ENCODE data around the gene CLEC16A. TPM values are rescaled to one million over a fixed set of nuclear protein-coding genes. Genes with fewer than 3 reads are reported as not detected.

CLEC16A gene
- total RNA-seq, 1 donor from 2014 or later, result 35.9 TPM

GRCh38 chr16:11188801-11189740 is 244.7 kb downstream of the CLEC16A start:
- intact Hi-C loops (cut with micrococcal nuclease), result no loop called here
- DNase-seq, result no peak
- Mint-ChIP-seq H3K4me3 (no peak overlapping the region), H3K36me3 (ENCODE audit: low read depth) (peaks cover 2% of the 10 kb centered on the region), H3K4me1 (peaks cover 38% of the 10 kb centered on the region), H3K27me3 (no peaks in the 10 kb centered on the region), H3K27ac (peak overlapping the region; percentile 77), H3K9me3 (no peaks in the 10 kb centered on the region)

- DNase-seq, result no peak
- Mint-ChIP-seq H3K36me3 (ENCODE audit: low read depth) (no peaks in the 10 kb centered on the region), H3K9me3 (no peaks in the 10 kb centered on the region), H3K27ac (peak overlapping the region; percentile 36), H3K4me1 (peaks cover 46% of the 10 kb centered on the region), H3K4me3 (peak overlapping the region; percentile 22), H3K27me3 (no peaks in the 10 kb centered on the region)
- intact Hi-C loops (cut with micrococcal nuclease), result loop anchor here (5.0 kb wide), 1 partner anchor 36 kb away; no protein-coding TSS in a partner anchor
Observed at GRCh38 chr16:11190588-11191560, 246.5 kb downstream of the CLEC16A start.

GRCh38 chr16:11191665-11192064 is 247.3 kb downstream of the CLEC16A start:
- H3K9me3 Mint-ChIP-seq, result no peaks in the 10 kb centered on the region
- intact Hi-C loops (cut with micrococcal nuclease), result loop anchor here (5.0 kb wide), 1 partner anchor 36 kb away; no protein-coding TSS in a partner anchor
- peaks cover 47% of the 10 kb centered on the region for H3K4me1 Mint-ChIP-seq
- peak overlapping the region; percentile 64 for H3K27ac Mint-ChIP-seq
- H3K4me3 Mint-ChIP-seq, result no peak overlapping the region
- H3K36me3 Mint-ChIP-seq (ENCODE audit: low read depth), result peaks cover 3% of the 10 kb centered on the region
- no peaks in the 10 kb centered on the region for H3K27me3 Mint-ChIP-seq
- DNase-seq, result no peak

GRCh38 chr16:11193494-11193893 is 249.1 kb downstream of the CLEC16A start:
- H3K4me1 Mint-ChIP-seq, result peaks cover 60% of the 10 kb centered on the region

GRCh38 chr16:11194913-11195312 is 250.5 kb downstream of the CLEC16A start:
- no peak for DNase-seq
- Mint-ChIP-seq H3K4me3 (no peak overlapping the region), H3K9me3 (no peaks in the 10 kb centered on the region), H3K27ac (peak overlapping the region; percentile 73), H3K27me3 (no peaks in the 10 kb centered on the region), H3K36me3 (ENCODE audit: low read depth) (peaks cover 7% of the 10 kb centered on the region), H3K4me1 (peaks cover 62% of the 10 kb centered on the region)
- intact Hi-C loops (cut with micrococcal nuclease), result loop anchor here (5.0 kb wide), 1 partner anchor 32 kb away; no protein-coding TSS in a partner anchor

More at GRCh38 chr16:11193494-11193893, 249.1 kb downstream of the CLEC16A start:
- H3K27ac Mint-ChIP-seq, result peak overlapping the region; percentile 34
- no peak for DNase-seq
- H3K9me3 Mint-ChIP-seq, result no peaks in the 10 kb centered on the region
- no peaks in the 10 kb centered on the region for H3K27me3 Mint-ChIP-seq
- peaks cover 7% of the 10 kb centered on the region for H3K36me3 Mint-ChIP-seq (ENCODE audit: low read depth)
- H3K4me3 Mint-ChIP-seq, result no peak overlapping the region
- intact Hi-C loops (cut with micrococcal nuclease), result loop anchor here (5.0 kb wide), 1 partner anchor 34 kb away; no protein-coding TSS in a partner anchor

- H3K9me3 Mint-ChIP-seq, result no peaks in the 10 kb centered on the region
- no peak overlapping the region for H3K27ac Mint-ChIP-seq
- no peak for DNase-seq
- no peaks in the 10 kb centered on the region for H3K27me3 Mint-ChIP-seq
- no peak overlapping the region for H3K4me3 Mint-ChIP-seq
- peaks cover 7% of the 10 kb centered on the region for H3K36me3 Mint-ChIP-seq (ENCODE audit: low read depth)
- peaks cover 50% of the 10 kb centered on the region for H3K4me1 Mint-ChIP-seq
- intact Hi-C loops (cut with micrococcal nuclease), result no loop called here
Observed at GRCh38 chr16:11196286-11196828, 252.0 kb downstream of the CLEC16A start.

GRCh38 chr16:11198375-11198774 is 254.0 kb downstream of the CLEC16A start:
- intact Hi-C loops (cut with micrococcal nuclease), result loop anchor here (2.0 kb wide), 1 partner anchor 20 kb away; no protein-coding TSS in a partner anchor
- Mint-ChIP-seq H3K27ac (peak overlapping the region; percentile 75), H3K9me3 (no peaks in the 10 kb centered on the region), H3K36me3 (ENCODE audit: low read depth) (peaks cover 7% of the 10 kb centered on the region), H3K4me3 (peak overlapping the region; percentile 47), H3K27me3 (no peaks in the 10 kb centered on the region), H3K4me1 (peaks cover 53% of the 10 kb centered on the region)
- no peak for DNase-seq

GRCh38 chr16:11198828-11199227 is 254.5 kb downstream of the CLEC16A start:
- Mint-ChIP-seq H3K27me3 (no peaks in the 10 kb centered on the region), H3K4me3 (peak overlapping the region; percentile 21), H3K9me3 (no peaks in the 10 kb centered on the region), H3K27ac (peak overlapping the region; percentile 69), H3K36me3 (ENCODE audit: low read depth) (peaks cover 7% of the 10 kb centered on the region), H3K4me1 (peaks cover 49% of the 10 kb centered on the region)
- DNase-seq, result peak; percentile 71
- intact Hi-C loops (cut with micrococcal nuclease), result loop anchor here (2.0 kb wide), 1 partner anchor 20 kb away; no protein-coding TSS in a partner anchor

GRCh38 chr16:11200592-11200991 is 256.2 kb downstream of the CLEC16A start:
- peaks cover 47% of the 10 kb centered on the region for H3K4me1 Mint-ChIP-seq

GRCh38 chr16:11201498-11202259 is 257.3 kb downstream of the CLEC16A start:
- no peak for DNase-seq
- intact Hi-C loops (cut with micrococcal nuclease), result no loop called here
- Mint-ChIP-seq H3K9me3 (no peaks in the 10 kb centered on the region), H3K27ac (peak overlapping the region; percentile 28), H3K4me3 (no peak overlapping the region), H3K4me1 (peaks cover 56% of the 10 kb centered on the region), H3K27me3 (no peaks in the 10 kb centered on the region), H3K36me3 (ENCODE audit: low read depth) (peaks cover 3% of the 10 kb centered on the region)

More at GRCh38 chr16:11200592-11200991, 256.2 kb downstream of the CLEC16A start:
- Mint-ChIP-seq H3K36me3 (ENCODE audit: low read depth) (peaks cover 7% of the 10 kb centered on the region), H3K4me3 (no peak overlapping the region), H3K27me3 (no peaks in the 10 kb centered on the region), H3K9me3 (no peaks in the 10 kb centered on the region), H3K27ac (no peak overlapping the region)
- intact Hi-C loops (cut with micrococcal nuclease), result no loop called here
- no peak for DNase-seq

- Mint-ChIP-seq H3K27me3 (no peaks in the 10 kb centered on the region), H3K4me1 (peaks cover 60% of the 10 kb centered on the region), H3K36me3 (ENCODE audit: low read depth) (peaks cover 1% of the 10 kb centered on the region), H3K27ac (peak overlapping the region; percentile 25), H3K9me3 (no peaks in the 10 kb centered on the region), H3K4me3 (no peak overlapping the region)
- no peak for DNase-seq
- intact Hi-C loops (cut with micrococcal nuclease), result no loop called here
Observed at GRCh38 chr16:11202260-11203091, 258.1 kb downstream of the CLEC16A start.

GRCh38 chr16:11203111-11203623 is 258.8 kb downstream of the CLEC16A start:
- intact Hi-C loops (cut with micrococcal nuclease), result no loop called here
- Mint-ChIP-seq H3K9me3 (peaks cover 2% of the 10 kb centered on the region), H3K4me1 (peaks cover 53% of the 10 kb centered on the region), H3K36me3 (ENCODE audit: low read depth) (peaks cover 3% of the 10 kb centered on the region), H3K4me3 (no peak overlapping the region), H3K27me3 (no peaks in the 10 kb centered on the region), H3K27ac (peak overlapping the region; percentile 36)
- no peak for DNase-seq
